H1 (cell line): ENCODE results near the gene CRK. TPM values are rescaled to one million over a fixed set of nuclear protein-coding genes. Genes with fewer than 3 reads are reported as not detected.

Source experiments
- CTCF ChIA-PET: fragments of 300-600 bp; sonication (Branson Sonifier 250); formaldehyde crosslinking; loops from one replicate; lab custom pipeline; 2021; ENCODE audit not compliant: partially characterized antibody; lab: Charles Lee
- POLR2A ChIA-PET: fragments of 300-600 bp; sonication (Branson Sonifier 250); formaldehyde crosslinking; loops from one replicate; lab custom pipeline; 2021; ENCODE audit warnings: inconsistent platforms; ENCODE audit not compliant: partially characterized antibody; lab: Charles Lee
- DNase-seq, 2 experiments: peaks; one replicate each; pipeline versions ENCODE4 v3.0.0 to v3.0.0-alpha.2; 2010 to 2022; ENCODE audit warnings: low spot score in 2 of 2, low read depth in 1 of 2, mixed read lengths in 1 of 2
- FAIRE-seq: peaks from 2 replicates; lab custom pipeline; 2011; peaks lifted over from hg19 to GRCh38; lab: Jason Lieb, UNC
- H2AFZ ChIP-seq: 2 replicates; pipeline ENCODE4 v1.8.1; 2012; ENCODE audit warnings: low read length, inconsistent platforms
- H2AK5ac ChIP-seq: 2 replicates; pipeline ENCODE4 v1.6.1; 2013; ENCODE audit warnings: low read depth, low read length
- H2BK120ac ChIP-seq: replicated peaks from 2 replicates; pipeline ENCODE3; 2013; ENCODE audit warnings: low read depth, low read length, inconsistent platforms
- H2BK12ac ChIP-seq: 2 replicates; pipeline ENCODE4 v1.6.1; 2013; ENCODE audit warnings: low read depth, low read length
- H2BK15ac ChIP-seq: 2 replicates; pipeline ENCODE4 v1.6.1; 2013; ENCODE audit warnings: low read length
- H2BK20ac ChIP-seq: 2 replicates; pipeline ENCODE4 v1.6.1; 2013; ENCODE audit warnings: low read length
- H2BK5ac ChIP-seq: 2 replicates; pipeline ENCODE4 v1.6.1; 2013; ENCODE audit warnings: low read depth, low read length
- H3K14ac ChIP-seq: 2 replicates; pipeline ENCODE4 v1.6.1; 2013; ENCODE audit warnings: inconsistent platforms; ENCODE audit not compliant: insufficient read length
- H3K18ac ChIP-seq: 2 replicates; pipeline ENCODE4 v1.6.1; 2013; ENCODE audit warnings: low read length; ENCODE audit errors: extremely low read depth
- H3K23ac ChIP-seq: 2 replicates; pipeline ENCODE4 v1.6.1; 2013; ENCODE audit warnings: inconsistent platforms; ENCODE audit not compliant: insufficient read length
- H3K23me2 ChIP-seq: 2 replicates; pipeline ENCODE4 v1.6.1; 2013; ENCODE audit warnings: low read depth, low read length
- H3K27ac ChIP-seq: 2 replicates; pipeline ENCODE4 v1.6.1; 2011; ENCODE audit warnings: low read depth, low read length, inconsistent platforms
- H3K27me3 ChIP-seq, 4 experiments: replicated peaks in 1 of 4; 1 replicate in 1 of 4; 2 replicates in 3 of 4; pipeline versions ENCODE4 v1.6.1 to v1.8.1; 2011 to 2013; ENCODE audit warnings: low read length in 3 of 4, mild to moderate bottlenecking in 3 of 4, inconsistent platforms in 2 of 4, mixed read lengths in 2 of 4, moderate library complexity in 1 of 4; ENCODE audit not compliant: control insufficient read depth in 3 of 4, insufficient read depth in 3 of 4; ENCODE audit errors: extremely low read depth in 1 of 4
- H3K36me3 ChIP-seq, 4 experiments: 2 replicates each; pipeline versions ENCODE4 v1.6.1 to v1.8.1; 2011 to 2013; ENCODE audit warnings: mild to moderate bottlenecking in 4 of 4, low read length in 3 of 4, moderate library complexity in 2 of 4, control low read depth in 1 of 4, inconsistent platforms in 1 of 4; ENCODE audit not compliant: insufficient read depth in 4 of 4, control insufficient read depth in 2 of 4
- H3K4ac ChIP-seq: replicated peaks from 2 replicates; pipeline ENCODE3; 2013; ENCODE audit warnings: low read length, low read depth, mixed read lengths, inconsistent platforms; ENCODE audit not compliant: insufficient read length
- H3K4me1 ChIP-seq, 4 experiments: replicated peaks in 1 of 4; 1 replicate in 1 of 4; 2 replicates in 3 of 4; pipeline versions ENCODE4 v1.6.1 to v1.8.1; 2011 to 2013; ENCODE audit warnings: low read length in 3 of 4, inconsistent platforms in 2 of 4, mixed read lengths in 1 of 4; ENCODE audit not compliant: insufficient read depth in 4 of 4, control insufficient read depth in 3 of 4
- H3K4me2 ChIP-seq, 2 experiments: 2 replicates each; pipeline versions ENCODE4 v1.6.1 to v1.8.1; 2011 to 2013; ENCODE audit warnings: low read depth in 2 of 2, low read length in 2 of 2, control low read depth in 1 of 2, inconsistent platforms in 1 of 2, mild to moderate bottlenecking in 1 of 2; ENCODE audit not compliant: insufficient read depth in 1 of 2
- H3K4me3 ChIP-seq, 4 experiments: fragments of 200-600, 300-600 bp in 1 of 4; sonication (generic), shearing (Covaris generic), sonication (Bioruptor Twin) in 1 of 4; 2 replicates each; pipeline versions ENCODE4 v1.5.1 to v1.8.1; 2011 to 2016; ENCODE audit warnings: low read length in 4 of 4, low read depth in 3 of 4, control low read depth in 2 of 4, inconsistent platforms in 2 of 4, mild to moderate bottlenecking in 2 of 4, mixed read lengths in 1 of 4, moderate library complexity in 1 of 4; ENCODE audit not compliant: insufficient read depth in 2 of 4; ENCODE audit errors: extremely low read depth in 1 of 4
- H3K56ac ChIP-seq: replicated peaks from 2 replicates; pipeline ENCODE3; 2013; ENCODE audit warnings: low read depth, mild to moderate bottlenecking, mixed read lengths, low read length, inconsistent platforms; ENCODE audit not compliant: insufficient read length
- H3K79me1 ChIP-seq: 2 replicates; pipeline ENCODE4 v1.6.1; 2013; ENCODE audit warnings: low read depth, low read length, control low read depth
- H3K79me2 ChIP-seq, 2 experiments: 2 replicates each; pipeline versions ENCODE4 v1.6.1 to v1.8.1; 2012 to 2013; ENCODE audit warnings: low read length in 2 of 2, mild to moderate bottlenecking in 2 of 2, inconsistent platforms in 1 of 2; ENCODE audit not compliant: insufficient read depth in 2 of 2, control insufficient read depth in 1 of 2
- H3K9ac ChIP-seq, 4 experiments: replicated peaks in 1 of 4; 1 replicate in 1 of 4; 2 replicates in 3 of 4; pipeline versions ENCODE4 v1.6.1 to v1.8.1; 2011 to 2013; ENCODE audit warnings: low read depth in 3 of 4, low read length in 3 of 4, control low read depth in 2 of 4, mild to moderate bottlenecking in 2 of 4, moderate library complexity in 2 of 4, inconsistent platforms in 1 of 4; ENCODE audit errors: extremely low read depth in 1 of 4
- H3K9me3 ChIP-seq, 2 experiments: 2 replicates each; pipeline versions ENCODE4 v1.6.1 to v1.8.1; 2012 to 2013; ENCODE audit warnings: mild to moderate bottlenecking in 2 of 2, moderate library complexity in 2 of 2, control low read depth in 1 of 2, inconsistent platforms in 1 of 2, low read depth in 1 of 2, low read length in 1 of 2, mixed read lengths in 1 of 2; ENCODE audit not compliant: insufficient read depth in 2 of 2
- H4K20me1 ChIP-seq, 2 experiments: replicated peaks in 1 of 2; 2 replicates each; pipeline versions ENCODE3 to v1.8.1; 2011 to 2013; ENCODE audit warnings: inconsistent platforms in 2 of 2, low read length in 2 of 2, mild to moderate bottlenecking in 1 of 2; ENCODE audit not compliant: insufficient read depth in 2 of 2, control insufficient read depth in 1 of 2
- H4K5ac ChIP-seq: 2 replicates; pipeline ENCODE4 v1.6.1; 2013; ENCODE audit warnings: low read length, low read depth, mixed read lengths, inconsistent platforms; ENCODE audit not compliant: insufficient read length
- H4K8ac ChIP-seq: 2 replicates; pipeline ENCODE4 v1.8.0; 2013; ENCODE audit warnings: mild to moderate bottlenecking, moderate library complexity, low read length, inconsistent platforms; ENCODE audit not compliant: insufficient read depth; ENCODE audit errors: extremely low read depth
- H4K91ac ChIP-seq: replicated peaks from 2 replicates; pipeline ENCODE3; 2013; ENCODE audit warnings: low read length, mixed read lengths, inconsistent platforms; ENCODE audit not compliant: insufficient read length
- ASH2L ChIP-seq: fragments of 200-600, 300-600 bp; sonication (generic); IDR thresholded peaks from one replicate; pipeline ENCODE4 v1.7.1; 2017; ENCODE audit warnings: low read length
- CTBP2 ChIP-seq: IDR thresholded peaks from 2 replicates; pipeline ENCODE4 v1.7.0; 2011; ENCODE audit warnings: borderline replicate concordance, mild to moderate bottlenecking, moderate library complexity, mixed read lengths, low read length; ENCODE audit not compliant: insufficient read depth, insufficient read length
- GTF2F1 ChIP-seq: IDR thresholded peaks from 2 replicates; pipeline ENCODE4 v1.6.1; 2012; ENCODE audit warnings: low read depth, low read length, improper control_type of control experiment, borderline replicate concordance
- HDAC2 ChIP-seq, 2 experiments: fragments of 300-600 bp in 1 of 2; sonication (generic) in 1 of 2; IDR thresholded peaks; 2 replicates each; pipeline ENCODE4 v1.6.1; 2011 to 2012; ENCODE audit warnings: low read depth in 2 of 2, low read length in 2 of 2, mild to moderate bottlenecking in 2 of 2, moderate library complexity in 2 of 2, borderline replicate concordance in 1 of 2, inconsistent platforms in 1 of 2
- HDAC6 ChIP-seq: IDR thresholded peaks from one replicate; pipeline ENCODE4 v1.7.1; 2012; ENCODE audit warnings: low read depth, mild to moderate bottlenecking, inconsistent platforms, low read length, moderate library complexity
- KDM4A ChIP-seq: IDR thresholded peaks from one replicate; pipeline ENCODE4 v1.7.1; 2012; ENCODE audit warnings: low read depth, mild to moderate bottlenecking, moderate library complexity, low read length, inconsistent platforms; ENCODE audit not compliant: severe bottlenecking
- NRF1 ChIP-seq: IDR thresholded peaks from 2 replicates; pipeline ENCODE4 v1.6.1; 2011; ENCODE audit warnings: mild to moderate bottlenecking, low read depth, low read length, improper control_type of control experiment
- TBP ChIP-seq: IDR thresholded peaks from 2 replicates; pipeline ENCODE4 v1.6.1; 2011; ENCODE audit warnings: low read depth, low read length, improper control_type of control experiment
- TEAD4 ChIP-seq: IDR thresholded peaks from 2 replicates; pipeline ENCODE4 v1.6.1; 2012; ENCODE audit warnings: low read depth, low read length, inconsistent platforms, mixed read lengths
- ZNF274 ChIP-seq: IDR thresholded peaks from 2 replicates; pipeline ENCODE4 v1.7.0; 2012; ENCODE audit warnings: low read length, borderline replicate concordance; ENCODE audit errors: extremely low read depth
- WGBS, 2 experiments: shearing (Covaris generic) in 1 of 2; methylation state at CpG; one replicate each; pipeline versions ENCODE4 v1.1.6 to v1.1.7; 2013 to 2015; ENCODE audit warnings: low lambda C conversion rate in 2 of 2, mixed read lengths in 2 of 2, inconsistent platforms in 1 of 2, low coverage in 1 of 2, missing lambda C conversion rate in 1 of 2; ENCODE audit not compliant: insufficient replicate concordance in 2 of 2, insufficient coverage in 1 of 2, insufficient read length in 1 of 2; ENCODE audit errors: extremely low coverage in 1 of 2, missing lambda C conversion rate in 1 of 2; 5-methylcytosine and 5-hydroxymethylcytosine counted together
- polyA plus RNA-seq, 7 experiments: library from polyadenylated mRNA; depleted of rRNA in 3 of 7; stranded (reverse) in 5 of 7; unstranded in 2 of 7; fragments of >200 nt in 5 of 7; fragments of 200-250 nt in 2 of 7; gene quantifications; 1 replicate in 5 of 7; 2 replicates in 1 of 7; 4 replicates in 1 of 7; pipeline versions ENCODE4 v1.2.1 to v1.2.3, GENCODE V29; 2011 to 2013; ENCODE audit warnings: missing spikeins in 2 of 7, mixed read lengths in 2 of 7
- total RNA-seq: library from RNA; stranded (reverse); fragmentation: NEBNext Ultra II Directional; extraction: Animal tissue kit (Norgen Biotek cat#: 25700); gene quantifications from 2 replicates; pipeline ENCODE4 v1.2.1, GENCODE V29; 2021
- TF ChIP-seq, protein P1 (sequence below): IDR thresholded peaks from 2 replicates; pipeline ENCODE4 v1.6.1; 2011; ENCODE audit warnings: low read length, improper control_type of control experiment

The CRK gene
- total and polyA plus RNA-seq, 2 of the 8 experiments (the other 6 are each of a cell fraction or from before 2014, with no cell fraction given): 32.8 to 57.1 TPM

GRCh38 chr17:1494736-1495253 lies 38.8 kb upstream of the CRK start:
- POLR2A ChIA-PET: interaction anchor here (2.0 to 2.9 kb wide), 3 partner anchors 10 to 21 kb away, joined by 4 to 15 read pairs (median 9); partner anchors contain the start of gene INPP5K
- no peak overlapping the region for H2BK20ac ChIP-seq
- H4K8ac ChIP-seq: peak overlapping the region; percentile 42; the same call in 1 of the 2 replicates
- no peak overlapping the region for H4K91ac ChIP-seq
- no peak overlapping the region for H3K4me2 ChIP-seq
- H3K4me1 ChIP-seq: peaks cover 0 to 9% (median 4%) of the 10 kb centered on the region in 4 experiments; a peak in 4 of 7 replicates
- peaks cover 0 to 2% of the 10 kb centered on the region in 2 experiments for H4K20me1 ChIP-seq
- H3K79me2 ChIP-seq: no peaks in the 10 kb centered on the region
- no peak overlapping the region for H3K56ac ChIP-seq
- FAIRE-seq (no peak), DNase-seq (no peak)
- H3K23me2 ChIP-seq: peaks cover 7% of the 10 kb centered on the region; the same call in 1 of the 2 replicates
- no peaks in the 10 kb centered on the region; the same call in 1 of the 2 replicates for H3K79me1 ChIP-seq
- 93% methylated on average over 11 of the region's 11 CpGs; no CpG with 5 or more reads in 1 of the 2 experiments for WGBS, 2 experiments
- no peaks in the 10 kb centered on the region for H3K27me3 ChIP-seq
- H3K4me3 ChIP-seq: no peak overlapping the region
- H2AFZ ChIP-seq: no peak overlapping the region
- H3K27ac ChIP-seq: no peak overlapping the region
- no peak overlapping the region for H2AK5ac ChIP-seq
- H3K14ac ChIP-seq: no peak overlapping the region
- no peak overlapping the region for H3K18ac ChIP-seq
- H3K9me3 ChIP-seq: no peaks in the 10 kb centered on the region
- no peak overlapping the region for H2BK5ac ChIP-seq
- no peak overlapping the region for H2BK120ac ChIP-seq
- H2BK15ac ChIP-seq: no peak overlapping the region
- peaks cover 0 to 5% (median 0%) of the 10 kb centered on the region in 4 experiments; a peak in 2 of 8 replicates for H3K36me3 ChIP-seq
- no peak overlapping the region for H3K9ac ChIP-seq
- no peak overlapping the region for H3K23ac ChIP-seq
- CTCF ChIA-PET: interaction anchor here (0.5 to 1.8 kb wide), 5 partner anchors 17 to 71 kb away, joined by 3 to 10 read pairs (median 5); partner anchors contain the start of gene INPP5K
- no peak overlapping the region for H3K4ac ChIP-seq
- H2BK12ac ChIP-seq: no peak overlapping the region
- no peak overlapping the region for H4K5ac ChIP-seq
- TF ChIP-seq KDM4A (no peak), ZNF274 (no peak), HDAC2 (IDR thresholded peaks at IDR 0.05; ENCODE audit: borderline replicate concordance in 1 of 2, low read depth in 2 of 2, low read length in 2 of 2) (no peak), HDAC6 (no peak), GTF2F1 (no peak), TEAD4 (no peak), NRF1 (no peak), ASH2L (no peak), CTBP2 (no peak), TBP (no peak)
- TF ChIP-seq, protein P1, sequence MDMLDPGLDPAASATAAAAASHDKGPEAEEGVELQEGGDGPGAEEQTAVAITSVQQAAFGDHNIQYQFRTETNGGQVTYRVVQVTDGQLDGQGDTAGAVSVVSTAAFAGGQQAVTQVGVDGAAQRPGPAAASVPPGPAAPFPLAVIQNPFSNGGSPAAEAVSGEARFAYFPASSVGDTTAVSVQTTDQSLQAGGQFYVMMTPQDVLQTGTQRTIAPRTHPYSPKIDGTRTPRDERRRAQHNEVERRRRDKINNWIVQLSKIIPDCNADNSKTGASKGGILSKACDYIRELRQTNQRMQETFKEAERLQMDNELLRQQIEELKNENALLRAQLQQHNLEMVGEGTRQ: no peak
